AG10803 (cell line): Measurements from ENCODE around the gene ATP9A.

Source experiments
- DNase-seq: peaks from one replicate; pipeline ENCODE4 v3.0.0; 2010; ENCODE audit warnings: low read depth
- H3K4me3 ChIP-seq: 2 replicates; pipeline ENCODE4 v1.5.1; 2011; ENCODE audit warnings: mild to moderate bottlenecking, low read length, control low read depth
- TF ChIP-seq, protein P1 (sequence below): conservative IDR thresholded peaks from 2 replicates; pipeline ENCODE4 v1.5.1; 2011; ENCODE audit warnings: mild to moderate bottlenecking, low read length, control low read depth, inconsistent platforms

Gene ATP9A

GRCh38 chr20:51602131-51602530 lies 166.1 kb downstream of the ATP9A start:
- no peak for DNase-seq
- no peak overlapping the region for H3K4me3 ChIP-seq
- TF ChIP-seq, protein P1, sequence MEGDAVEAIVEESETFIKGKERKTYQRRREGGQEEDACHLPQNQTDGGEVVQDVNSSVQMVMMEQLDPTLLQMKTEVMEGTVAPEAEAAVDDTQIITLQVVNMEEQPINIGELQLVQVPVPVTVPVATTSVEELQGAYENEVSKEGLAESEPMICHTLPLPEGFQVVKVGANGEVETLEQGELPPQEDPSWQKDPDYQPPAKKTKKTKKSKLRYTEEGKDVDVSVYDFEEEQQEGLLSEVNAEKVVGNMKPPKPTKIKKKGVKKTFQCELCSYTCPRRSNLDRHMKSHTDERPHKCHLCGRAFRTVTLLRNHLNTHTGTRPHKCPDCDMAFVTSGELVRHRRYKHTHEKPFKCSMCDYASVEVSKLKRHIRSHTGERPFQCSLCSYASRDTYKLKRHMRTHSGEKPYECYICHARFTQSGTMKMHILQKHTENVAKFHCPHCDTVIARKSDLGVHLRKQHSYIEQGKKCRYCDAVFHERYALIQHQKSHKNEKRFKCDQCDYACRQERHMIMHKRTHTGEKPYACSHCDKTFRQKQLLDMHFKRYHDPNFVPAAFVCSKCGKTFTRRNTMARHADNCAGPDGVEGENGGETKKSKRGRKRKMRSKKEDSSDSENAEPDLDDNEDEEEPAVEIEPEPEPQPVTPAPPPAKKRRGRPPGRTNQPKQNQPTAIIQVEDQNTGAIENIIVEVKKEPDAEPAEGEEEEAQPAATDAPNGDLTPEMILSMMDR: no peak

DNA sequence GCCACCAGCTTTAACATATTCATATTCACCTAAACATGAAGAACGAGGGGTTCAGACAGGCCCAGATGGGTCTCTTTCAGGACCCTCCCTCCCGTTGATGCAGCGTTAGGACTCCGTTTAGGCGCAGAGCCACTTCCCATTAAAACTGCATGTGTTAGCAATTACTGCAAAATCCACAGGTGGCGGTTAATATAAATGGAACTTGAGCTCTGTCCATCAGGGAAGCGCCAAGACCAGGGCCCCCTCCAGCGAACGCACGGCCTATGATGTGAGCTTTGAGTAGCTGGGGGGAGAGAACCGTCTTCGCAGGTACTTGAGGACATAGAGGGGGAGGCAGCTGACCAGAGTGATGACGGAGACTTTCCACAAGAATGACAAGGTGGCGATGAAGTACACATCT lies 167.2 kb downstream of the ATP9A start:
- no peak for DNase-seq
- TF ChIP-seq, protein P1: no peak
- H3K4me3 ChIP-seq: no peak overlapping the region

DNA sequence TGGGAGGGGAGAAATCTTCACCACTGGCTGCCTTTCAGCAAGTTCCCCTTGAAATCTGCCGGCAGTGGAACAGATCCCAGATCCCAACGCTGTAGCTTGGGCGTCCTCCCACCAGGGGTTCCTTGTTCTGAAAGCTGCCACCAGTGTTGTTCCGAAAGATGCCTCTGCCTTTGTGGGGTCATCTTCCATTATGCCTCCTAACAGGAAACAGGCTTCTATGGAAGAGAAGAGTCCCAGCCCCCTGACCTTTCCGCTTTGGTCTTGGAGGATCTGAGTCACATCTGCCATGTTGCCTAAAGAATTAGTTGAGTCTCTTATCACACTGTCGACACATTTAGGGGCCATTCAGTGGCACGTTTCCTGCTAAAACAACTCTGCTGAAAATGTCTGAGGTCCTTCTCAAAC lies 168.2 kb downstream of the ATP9A start:
- TF ChIP-seq, protein P1: no peak

DNA sequence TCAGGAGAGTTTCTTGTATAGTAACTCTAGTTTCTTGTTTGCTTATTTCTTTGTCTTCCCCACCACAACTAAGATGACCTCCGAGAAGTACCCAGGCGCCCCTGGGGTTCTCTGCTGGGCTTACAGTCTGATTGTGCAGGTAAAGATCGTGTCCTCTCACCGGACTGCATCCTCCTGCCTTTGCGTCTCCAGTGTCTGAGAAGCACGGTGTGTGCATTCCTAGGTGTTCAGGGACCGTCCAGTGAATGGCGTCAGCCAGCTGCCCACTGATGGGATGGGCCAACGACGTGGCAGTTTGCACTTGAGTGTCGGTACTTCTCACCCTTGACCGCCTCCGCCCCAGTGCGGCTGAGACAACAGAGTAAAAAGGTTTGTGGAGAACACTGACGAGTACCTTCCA lies 169.6 kb downstream of the ATP9A start:
- H3K4me3 ChIP-seq: no peak overlapping the region
- TF ChIP-seq, protein P1: no peak
- DNase-seq: no peak

More for the DNA sequence above, 168.2 kb downstream of the ATP9A start:
- DNase-seq: no peak
- no peak overlapping the region for H3K4me3 ChIP-seq

DNA sequence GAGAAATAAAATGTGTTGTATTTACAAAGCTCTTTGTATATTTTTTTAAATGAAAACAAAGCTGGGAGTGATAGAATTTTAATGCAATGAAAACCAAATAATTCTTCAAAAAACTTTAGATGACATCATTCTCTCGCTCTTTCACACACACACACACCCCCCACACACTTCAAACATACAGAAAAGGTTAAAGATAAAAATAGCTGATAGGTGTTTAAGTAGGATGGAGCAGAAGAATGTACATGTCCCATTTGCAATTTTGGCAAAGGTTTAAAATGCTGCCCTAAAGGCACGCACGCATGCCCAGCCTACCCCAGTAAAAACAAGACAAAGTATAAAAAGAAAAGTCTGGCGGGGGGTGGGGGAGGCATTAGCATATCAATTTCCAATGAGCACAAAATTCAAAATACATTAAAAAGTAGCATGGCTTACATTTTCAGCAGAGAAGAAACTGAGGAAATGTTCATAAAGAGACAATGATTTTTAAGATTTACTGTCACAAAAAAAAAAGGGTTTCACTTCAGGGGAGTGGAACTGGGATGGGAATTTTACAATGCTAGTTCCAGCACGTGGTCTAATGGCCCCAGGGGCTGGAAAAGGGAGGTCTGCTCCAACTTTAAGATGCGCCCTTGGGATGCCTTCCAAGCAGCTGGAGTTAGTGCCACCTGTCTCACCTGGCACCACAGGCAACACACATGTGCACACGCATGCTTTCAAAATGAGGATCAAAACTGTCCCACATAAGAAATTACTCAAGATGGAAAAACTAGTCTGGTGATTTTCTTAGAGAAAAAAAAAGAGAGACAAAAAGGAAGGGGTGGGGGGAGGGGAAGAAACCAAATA lies 170.6 kb downstream of the ATP9A start:
- DNase-seq: no peak
- H3K4me3 ChIP-seq: no peak overlapping the region
- TF ChIP-seq, protein P1: no peak

DNA sequence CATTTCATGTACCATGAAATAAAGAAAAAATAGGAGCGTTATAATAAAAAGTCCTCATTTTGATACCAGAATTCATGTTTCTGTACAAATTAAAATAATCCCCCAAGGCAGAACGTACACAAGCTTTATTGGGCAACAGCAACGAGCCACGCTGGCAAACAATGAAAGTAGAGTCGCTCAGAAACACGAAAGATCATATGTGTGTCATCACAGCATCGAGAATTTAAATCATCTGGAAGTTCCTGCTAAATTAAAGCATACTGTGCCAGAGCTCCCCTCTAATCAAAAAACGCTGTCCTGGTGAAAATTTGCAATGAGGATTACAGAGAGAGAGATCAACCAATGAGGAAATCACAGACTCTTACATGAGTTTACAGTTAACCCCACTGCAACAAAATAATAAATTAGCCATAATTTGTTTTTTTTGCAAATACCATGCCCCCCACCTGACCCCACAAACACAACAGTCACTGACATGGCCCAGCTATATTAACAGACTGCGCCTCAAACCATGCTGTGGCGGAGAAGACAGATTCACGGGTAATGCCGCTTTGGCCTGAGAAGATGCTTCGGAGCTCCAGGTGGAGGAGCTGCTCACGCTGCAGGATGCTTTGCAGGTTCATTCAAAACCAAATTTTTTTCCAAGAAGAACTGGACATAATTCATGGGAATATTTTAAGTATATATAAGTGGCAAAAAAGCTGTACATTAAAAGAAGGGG lies 171.4 kb downstream of the ATP9A start:
- peak; percentile 69 for DNase-seq
- TF ChIP-seq, protein P1: no peak
- no peak overlapping the region for H3K4me3 ChIP-seq

DNA sequence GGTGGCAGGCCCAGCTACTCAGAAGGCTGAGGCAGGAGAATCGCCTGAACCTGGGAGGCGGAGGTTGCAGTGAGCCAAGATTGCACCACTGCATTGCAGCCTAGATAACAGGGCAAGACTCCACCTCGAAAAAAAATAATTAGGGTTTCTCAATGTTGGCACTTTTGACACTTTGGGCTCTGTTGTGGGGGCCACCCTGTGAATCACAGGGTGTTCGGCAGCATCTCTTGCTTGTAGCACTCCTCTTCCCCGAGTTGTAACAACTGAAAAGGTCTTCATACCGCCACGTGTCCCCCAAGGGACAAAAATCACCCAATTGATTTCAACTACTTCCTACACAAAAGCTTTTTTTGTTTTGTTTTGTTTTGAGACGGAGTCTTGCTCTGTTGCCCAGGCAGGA lies 172.4 kb downstream of the ATP9A start:
- TF ChIP-seq, protein P1: no peak
- no peak overlapping the region for H3K4me3 ChIP-seq
- no peak for DNase-seq
